ENCODE data around the gene MICALL1.

Gene MICALL1

DNA sequence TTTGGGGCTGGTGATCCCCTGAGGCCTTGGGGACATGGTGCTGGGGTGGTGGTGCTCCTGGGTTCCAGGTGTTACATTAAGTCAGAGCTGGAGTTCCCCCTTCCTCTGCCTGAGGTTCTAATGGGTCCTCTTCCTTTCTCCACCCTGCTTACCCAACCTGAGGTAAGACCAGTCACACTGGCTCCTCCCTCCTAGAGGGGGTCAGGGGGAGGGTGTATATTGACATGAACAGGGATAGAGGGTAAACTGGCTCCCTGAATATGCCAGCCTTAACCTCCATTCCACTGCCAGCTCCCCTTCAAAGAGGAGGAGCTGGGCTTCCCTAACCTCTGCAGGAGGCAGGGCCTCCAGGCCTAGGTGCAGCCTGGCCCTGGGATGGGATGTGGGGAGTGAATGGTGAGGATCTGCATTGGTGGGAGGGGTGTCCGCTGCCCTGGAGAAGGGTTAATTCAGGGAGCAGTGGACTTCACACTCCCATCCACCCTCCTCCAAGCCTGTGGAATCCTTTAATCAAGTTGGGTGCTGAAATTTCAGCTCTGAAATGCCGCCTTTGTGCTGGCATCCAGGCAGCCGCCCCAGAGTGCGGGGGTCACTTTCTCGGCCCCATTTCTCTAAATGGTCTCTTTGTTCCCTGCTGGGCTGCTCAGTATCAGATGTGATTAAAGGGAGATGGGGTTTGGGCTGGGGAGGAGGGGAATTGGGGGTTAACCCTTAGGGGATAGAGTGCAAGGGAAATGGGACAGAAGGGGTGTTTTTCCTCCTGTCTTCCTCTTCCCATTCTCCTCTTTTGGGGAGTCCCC, 62.6 kb downstream of the MICALL1 start:
- H3K4me3 ChIP-seq (ENCODE audit: low read length), result no peak overlapping the region
- H3K27me3 ChIP-seq (ENCODE audit: control insufficient read depth, low read length), result no peaks in the 10 kb centered on the region
- H3K9me2 ChIP-seq (replicated peaks; ENCODE audit: control insufficient read depth, low read length), result no peaks in the 10 kb centered on the region
- TF ChIP-seq, protein P1, sequence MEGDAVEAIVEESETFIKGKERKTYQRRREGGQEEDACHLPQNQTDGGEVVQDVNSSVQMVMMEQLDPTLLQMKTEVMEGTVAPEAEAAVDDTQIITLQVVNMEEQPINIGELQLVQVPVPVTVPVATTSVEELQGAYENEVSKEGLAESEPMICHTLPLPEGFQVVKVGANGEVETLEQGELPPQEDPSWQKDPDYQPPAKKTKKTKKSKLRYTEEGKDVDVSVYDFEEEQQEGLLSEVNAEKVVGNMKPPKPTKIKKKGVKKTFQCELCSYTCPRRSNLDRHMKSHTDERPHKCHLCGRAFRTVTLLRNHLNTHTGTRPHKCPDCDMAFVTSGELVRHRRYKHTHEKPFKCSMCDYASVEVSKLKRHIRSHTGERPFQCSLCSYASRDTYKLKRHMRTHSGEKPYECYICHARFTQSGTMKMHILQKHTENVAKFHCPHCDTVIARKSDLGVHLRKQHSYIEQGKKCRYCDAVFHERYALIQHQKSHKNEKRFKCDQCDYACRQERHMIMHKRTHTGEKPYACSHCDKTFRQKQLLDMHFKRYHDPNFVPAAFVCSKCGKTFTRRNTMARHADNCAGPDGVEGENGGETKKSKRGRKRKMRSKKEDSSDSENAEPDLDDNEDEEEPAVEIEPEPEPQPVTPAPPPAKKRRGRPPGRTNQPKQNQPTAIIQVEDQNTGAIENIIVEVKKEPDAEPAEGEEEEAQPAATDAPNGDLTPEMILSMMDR (IDR thresholded peaks at IDR 0.05; ENCODE audit: low read depth, low read length, poor library complexity, severe bottlenecking), result no peak
- no peak for TF ChIP-seq EZH2phosphoT487 (IDR thresholded peaks at IDR 0.05; ENCODE audit: borderline replicate concordance, low read length)
- peaks cover 50% of the 10 kb centered on the region for H3K36me3 ChIP-seq (ENCODE audit: control insufficient read depth, low read length)
- H3F3A ChIP-seq (ENCODE audit: control insufficient read depth, insufficient read depth), result 0 out of 2 replicates have a peak, but pooled peaks cover 3% of the 10 kb centered on the region
- no peaks in the 10 kb centered on the region for H4K20me1 ChIP-seq (ENCODE audit: control insufficient read depth, insufficient read depth, low read depth, low read length)
- H3K9me3 ChIP-seq (ENCODE audit: control insufficient read depth, insufficient read depth, low read length), result no peaks in the 10 kb centered on the region
- no peak overlapping the region for H3K4me2 ChIP-seq (ENCODE audit: low read length)
- H3K79me2 ChIP-seq (ENCODE audit: control insufficient read depth, low read length), result peaks cover 6% of the 10 kb centered on the region
- H3K4me1 ChIP-seq (ENCODE audit: control insufficient read depth, low read length), result no peaks in the 10 kb centered on the region
- H3K27ac ChIP-seq (ENCODE audit: low read depth, low read length), result no peak overlapping the region

DNA sequence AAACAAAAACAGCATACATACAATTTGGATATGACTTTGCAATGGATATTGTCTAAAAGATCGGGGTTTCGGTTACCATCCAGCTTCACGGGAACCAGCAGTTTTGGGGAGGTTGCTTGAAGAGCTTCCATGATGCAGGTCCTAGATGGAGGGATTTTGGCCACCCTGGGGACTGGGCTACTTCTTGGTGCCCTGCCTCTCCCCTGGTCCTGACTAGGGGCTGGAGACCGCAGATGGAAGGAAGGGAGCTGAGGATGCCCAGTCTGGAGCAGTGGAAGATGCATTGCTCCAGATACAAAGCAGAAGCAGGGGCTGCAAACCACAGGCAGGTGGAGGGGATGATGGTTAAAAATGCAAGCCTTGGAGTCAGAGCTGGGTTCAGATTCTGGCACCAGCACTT, 64.8 kb downstream of the MICALL1 start:
- no peaks in the 10 kb centered on the region for H3K4me1 ChIP-seq (ENCODE audit: control insufficient read depth, low read length)
- H4K20me1 ChIP-seq (ENCODE audit: control insufficient read depth, insufficient read depth, low read depth, low read length), result no peaks in the 10 kb centered on the region
- no peak overlapping the region for H3K4me3 ChIP-seq (ENCODE audit: low read length)
- no peaks in the 10 kb centered on the region for H3K27me3 ChIP-seq (ENCODE audit: control insufficient read depth, low read length)
- no peak overlapping the region for H3K4me2 ChIP-seq (ENCODE audit: low read length)
- H3K9me2 ChIP-seq (replicated peaks; ENCODE audit: control insufficient read depth, low read length), result no peaks in the 10 kb centered on the region
- no peaks in the 10 kb centered on the region for H3K9me3 ChIP-seq (ENCODE audit: control insufficient read depth, insufficient read depth, low read length)
- H3K27ac ChIP-seq (ENCODE audit: low read depth, low read length), result no peak overlapping the region
- TF ChIP-seq, protein P1 (IDR thresholded peaks at IDR 0.05; ENCODE audit: low read depth, low read length, poor library complexity, severe bottlenecking), result no peak
- no peak for TF ChIP-seq EZH2phosphoT487 (IDR thresholded peaks at IDR 0.05; ENCODE audit: borderline replicate concordance, low read length)
- H3K36me3 ChIP-seq (ENCODE audit: control insufficient read depth, low read length), result peaks cover 37% of the 10 kb centered on the region
- peaks cover 3% of the 10 kb centered on the region for H3K79me2 ChIP-seq (ENCODE audit: control insufficient read depth, low read length)
- no peaks in the 10 kb centered on the region for H3F3A ChIP-seq (ENCODE audit: control insufficient read depth, insufficient read depth)

DNA sequence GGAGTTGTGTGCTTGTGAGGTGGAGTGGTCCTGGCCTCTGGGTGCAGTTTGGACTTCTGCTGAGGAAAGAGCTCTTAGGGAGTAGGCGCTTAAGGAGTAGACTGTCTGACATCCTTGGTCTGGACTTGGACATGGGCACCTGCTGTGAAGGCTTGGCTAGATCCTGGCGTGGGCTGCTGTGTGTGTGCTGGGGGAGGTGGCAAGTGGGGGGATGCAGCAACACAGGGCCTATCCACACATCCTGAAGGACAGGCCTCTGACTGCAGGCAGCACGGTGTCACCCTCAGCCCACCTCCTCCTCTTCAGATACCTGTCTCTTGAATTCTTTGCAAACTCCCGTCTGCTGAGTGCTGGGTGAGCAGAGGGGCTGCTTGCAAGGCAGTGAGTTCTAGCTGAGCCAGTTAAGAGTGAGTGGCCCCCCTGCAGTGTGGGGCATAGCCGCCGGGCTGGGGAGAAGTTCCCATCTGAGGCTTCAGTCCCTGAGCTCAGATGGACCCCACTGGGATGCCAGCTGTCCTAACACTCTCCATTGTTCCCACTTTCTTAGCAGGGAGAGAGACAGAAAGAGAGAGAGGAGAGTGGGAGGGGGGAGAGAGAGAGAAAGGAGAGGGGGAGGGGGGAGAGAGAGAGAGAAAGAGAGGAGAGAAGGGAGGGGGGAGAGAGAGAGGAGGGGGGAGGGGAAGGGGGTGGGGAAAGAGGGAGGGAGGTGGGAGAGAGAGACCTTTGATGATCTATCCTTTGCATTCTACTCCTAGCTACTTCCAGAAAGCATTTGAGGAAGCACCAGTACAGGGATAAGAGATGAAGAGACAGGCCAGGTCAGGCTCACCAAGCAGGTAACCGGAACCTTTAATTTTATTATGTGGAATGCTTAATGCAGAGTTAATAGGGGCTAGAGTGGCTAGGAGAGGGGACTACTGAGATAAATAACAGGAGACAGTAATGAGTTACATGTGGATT, 65.7 kb downstream of the MICALL1 start:
- Histone ChIP-seq H3K27ac (ENCODE audit: low read depth, low read length) (no peak overlapping the region), H3F3A (ENCODE audit: control insufficient read depth, insufficient read depth) (no peaks in the 10 kb centered on the region), H3K36me3 (ENCODE audit: control insufficient read depth, low read length) (peaks cover 28% of the 10 kb centered on the region), H3K4me1 (ENCODE audit: control insufficient read depth, low read length) (no peaks in the 10 kb centered on the region), H3K4me2 (ENCODE audit: low read length) (no peak overlapping the region), H3K27me3 (ENCODE audit: control insufficient read depth, low read length) (no peaks in the 10 kb centered on the region), H3K9me2 (replicated peaks; ENCODE audit: control insufficient read depth, low read length) (no peaks in the 10 kb centered on the region), H3K79me2 (ENCODE audit: control insufficient read depth, low read length) (no peaks in the 10 kb centered on the region), H4K20me1 (ENCODE audit: control insufficient read depth, insufficient read depth, low read depth, low read length) (no peaks in the 10 kb centered on the region), H3K9me3 (ENCODE audit: control insufficient read depth, insufficient read depth, low read length) (no peaks in the 10 kb centered on the region), H3K4me3 (ENCODE audit: low read length) (no peak overlapping the region)
- TF ChIP-seq EZH2phosphoT487 (IDR thresholded peaks at IDR 0.05; ENCODE audit: borderline replicate concordance, low read length), result no peak
- TF ChIP-seq, protein P1 (IDR thresholded peaks at IDR 0.05; ENCODE audit: low read depth, low read length, poor library complexity, severe bottlenecking), result no peak
